GM12872 (cell line): Measurements from ENCODE around the gene COMMD10.

Source experiments
- TF ChIP-seq, protein P1 (sequence below): IDR thresholded peaks from 3 replicates; pipeline ENCODE4 v1.5.1; 2011; ENCODE audit warnings: low read depth, mild to moderate bottlenecking, low read length, moderate library complexity; ENCODE audit not compliant: insufficient read depth

Gene COMMD10

DNA sequence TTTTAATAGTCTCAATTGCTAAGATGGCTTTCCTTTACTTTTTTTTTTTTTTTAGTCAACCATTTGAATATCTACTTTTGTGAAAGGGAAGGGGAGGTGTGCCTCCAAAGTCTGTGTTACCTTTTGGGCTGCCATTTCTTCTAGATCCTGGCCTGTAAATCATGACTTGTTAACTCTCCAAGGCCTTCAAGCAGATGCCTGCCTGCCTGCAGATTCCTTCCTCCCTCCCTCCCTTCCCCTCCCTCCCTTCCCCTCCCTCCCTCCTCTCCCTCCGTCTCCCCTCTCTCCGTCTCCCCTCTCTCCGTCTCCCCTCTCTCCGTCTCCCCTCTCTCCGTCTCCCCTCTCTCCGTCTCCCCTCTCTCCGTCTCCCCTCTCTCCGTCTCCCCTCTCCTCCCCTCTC, 73.1 kb downstream of the COMMD10 start:
- TF ChIP-seq, protein P1, sequence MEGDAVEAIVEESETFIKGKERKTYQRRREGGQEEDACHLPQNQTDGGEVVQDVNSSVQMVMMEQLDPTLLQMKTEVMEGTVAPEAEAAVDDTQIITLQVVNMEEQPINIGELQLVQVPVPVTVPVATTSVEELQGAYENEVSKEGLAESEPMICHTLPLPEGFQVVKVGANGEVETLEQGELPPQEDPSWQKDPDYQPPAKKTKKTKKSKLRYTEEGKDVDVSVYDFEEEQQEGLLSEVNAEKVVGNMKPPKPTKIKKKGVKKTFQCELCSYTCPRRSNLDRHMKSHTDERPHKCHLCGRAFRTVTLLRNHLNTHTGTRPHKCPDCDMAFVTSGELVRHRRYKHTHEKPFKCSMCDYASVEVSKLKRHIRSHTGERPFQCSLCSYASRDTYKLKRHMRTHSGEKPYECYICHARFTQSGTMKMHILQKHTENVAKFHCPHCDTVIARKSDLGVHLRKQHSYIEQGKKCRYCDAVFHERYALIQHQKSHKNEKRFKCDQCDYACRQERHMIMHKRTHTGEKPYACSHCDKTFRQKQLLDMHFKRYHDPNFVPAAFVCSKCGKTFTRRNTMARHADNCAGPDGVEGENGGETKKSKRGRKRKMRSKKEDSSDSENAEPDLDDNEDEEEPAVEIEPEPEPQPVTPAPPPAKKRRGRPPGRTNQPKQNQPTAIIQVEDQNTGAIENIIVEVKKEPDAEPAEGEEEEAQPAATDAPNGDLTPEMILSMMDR = no peak

DNA sequence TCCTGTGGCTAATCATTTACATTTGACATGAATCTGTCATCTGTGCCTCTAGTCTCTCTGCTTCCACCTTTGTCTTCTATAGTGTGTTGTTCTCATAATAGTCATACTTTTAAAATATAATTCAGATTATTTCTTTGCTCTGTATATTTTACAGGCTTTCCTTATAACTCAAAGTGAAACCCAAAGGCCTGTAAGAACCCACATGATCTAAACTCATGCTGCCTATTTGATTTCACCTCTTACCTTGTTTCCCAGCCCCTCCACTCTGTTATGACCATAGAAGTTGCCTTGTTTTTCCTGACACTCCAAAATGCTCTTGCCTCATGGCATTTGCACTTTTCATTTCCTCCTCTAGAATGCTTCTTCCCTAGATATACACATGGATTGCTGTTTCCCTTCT, 74.2 kb downstream of the COMMD10 start:
- TF ChIP-seq, protein P1 = no peak

DNA sequence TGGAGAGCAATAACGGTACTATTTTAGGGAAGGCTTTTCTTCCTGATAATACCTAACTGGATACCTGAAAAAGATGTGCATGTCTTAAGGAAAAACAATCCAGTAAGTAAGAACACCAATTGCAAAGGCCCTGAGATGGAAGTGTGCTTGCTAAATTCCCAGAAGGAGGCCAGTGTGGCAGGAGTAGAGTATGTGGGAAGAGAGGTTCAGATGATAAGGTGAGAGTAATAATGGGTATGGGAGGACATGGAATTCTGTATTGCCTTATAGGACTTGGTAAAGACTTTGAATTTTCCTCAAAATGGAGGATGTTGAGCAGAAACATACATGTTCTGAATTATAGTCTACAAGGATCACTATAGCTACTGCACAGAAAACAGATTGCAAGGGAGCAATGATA, 89.3 kb downstream of the COMMD10 start:
- TF ChIP-seq, protein P1 = no peak

DNA sequence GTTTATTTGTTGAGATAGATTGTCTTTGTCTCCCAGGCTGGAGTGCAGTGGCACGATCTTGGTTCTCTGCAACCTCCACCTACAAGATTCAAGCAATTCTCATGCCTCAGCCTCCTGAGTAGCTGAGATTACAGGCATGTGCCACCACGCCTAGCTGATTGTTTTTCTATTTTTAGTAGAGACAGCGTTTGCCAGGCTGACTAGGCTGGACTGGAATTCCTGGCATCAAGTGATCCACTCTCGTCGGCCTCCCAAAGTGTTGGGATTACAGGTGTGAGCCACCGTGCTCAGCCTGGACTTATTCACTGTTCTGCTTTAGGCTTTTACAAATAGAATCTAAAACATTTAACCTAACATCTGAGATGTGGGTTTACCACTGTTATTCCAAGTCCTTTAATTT, 91.3 kb downstream of the COMMD10 start:
- TF ChIP-seq, protein P1 = no peak

DNA sequence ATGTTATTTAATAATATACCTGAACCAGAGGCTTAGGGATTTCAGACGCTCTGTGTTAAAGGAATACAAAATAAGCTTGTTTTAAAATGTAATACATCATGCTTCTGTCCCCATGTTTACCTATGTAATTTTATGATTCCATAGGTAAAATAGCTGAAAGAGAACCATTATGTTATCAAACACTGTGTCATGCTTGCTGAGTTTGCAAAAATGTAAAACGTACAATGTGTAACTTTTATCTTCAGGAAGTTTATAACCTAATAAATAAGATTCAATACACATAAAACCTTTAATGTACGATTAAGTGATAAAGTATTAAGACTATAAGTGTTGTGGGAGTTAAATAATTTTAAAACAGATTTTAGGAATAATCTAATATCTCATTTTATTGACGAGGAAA, 94.1 kb downstream of the COMMD10 start:
- TF ChIP-seq, protein P1 = no peak

DNA sequence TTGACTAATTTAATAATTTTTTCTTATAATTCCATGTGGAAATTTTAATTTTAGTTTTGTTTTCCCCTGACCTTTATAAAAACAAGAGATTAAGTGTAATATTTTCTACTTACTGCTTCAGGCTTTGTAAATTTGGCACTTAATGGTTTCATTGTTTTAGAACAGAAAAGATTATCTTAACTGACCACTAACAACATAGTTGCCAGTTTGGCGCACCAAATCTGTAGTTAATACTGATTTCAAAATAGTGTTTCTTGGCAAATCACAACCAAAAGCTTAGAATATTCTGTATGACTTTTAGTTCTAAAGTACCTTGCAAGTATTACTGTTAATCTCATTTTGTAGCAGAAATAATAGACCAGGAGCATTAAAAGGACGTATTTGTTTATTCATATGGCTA, 124.3 kb downstream of the COMMD10 start:
- TF ChIP-seq, protein P1 = no peak

DNA sequence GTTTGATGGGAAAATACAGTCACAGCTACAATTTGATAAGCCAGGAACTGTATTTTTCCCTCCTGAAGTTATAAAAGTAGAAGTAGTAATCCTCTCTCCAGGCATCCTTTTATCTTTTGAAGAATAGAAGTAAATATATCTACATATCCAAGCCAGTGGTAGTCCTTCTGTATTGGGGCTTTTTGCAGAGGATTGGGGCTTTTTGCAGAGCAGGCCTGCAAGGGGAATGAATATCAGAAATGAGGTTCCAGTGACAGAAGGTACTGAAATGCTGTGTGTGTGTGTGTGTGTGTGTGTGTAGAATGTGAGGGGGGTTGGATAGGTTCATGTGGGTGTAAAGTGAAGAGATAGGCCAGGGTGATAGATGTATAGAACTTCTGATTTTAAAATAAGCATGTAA, 127.4 kb downstream of the COMMD10 start:
- TF ChIP-seq, protein P1 = no peak

DNA sequence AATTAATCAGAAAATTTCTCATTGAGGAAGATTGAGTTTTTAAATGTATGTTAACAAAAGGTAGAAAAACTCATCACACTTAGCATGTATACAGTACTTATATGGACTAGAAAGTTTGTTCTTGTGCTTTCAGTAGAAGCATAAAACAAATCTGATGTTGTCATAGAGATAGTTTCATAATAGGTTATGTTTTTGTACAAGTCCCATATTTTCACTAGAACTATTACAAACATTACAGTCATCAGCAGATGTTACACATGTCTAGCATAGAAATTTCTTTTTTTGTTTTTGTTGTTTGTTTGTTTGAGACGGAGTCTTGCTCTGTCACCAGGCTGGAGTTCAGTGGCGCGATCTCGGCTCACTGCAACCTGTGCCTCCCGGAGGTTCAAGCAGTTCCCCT, 131.4 kb downstream of the COMMD10 start:
- TF ChIP-seq, protein P1 = no peak
